ENCODE results near the gene CCN2.

CCN2 gene

GRCh38 chr6:131966443-131966842, 15.3 kb upstream of the CCN2 start:
- no peak for DNase-seq

DNA sequence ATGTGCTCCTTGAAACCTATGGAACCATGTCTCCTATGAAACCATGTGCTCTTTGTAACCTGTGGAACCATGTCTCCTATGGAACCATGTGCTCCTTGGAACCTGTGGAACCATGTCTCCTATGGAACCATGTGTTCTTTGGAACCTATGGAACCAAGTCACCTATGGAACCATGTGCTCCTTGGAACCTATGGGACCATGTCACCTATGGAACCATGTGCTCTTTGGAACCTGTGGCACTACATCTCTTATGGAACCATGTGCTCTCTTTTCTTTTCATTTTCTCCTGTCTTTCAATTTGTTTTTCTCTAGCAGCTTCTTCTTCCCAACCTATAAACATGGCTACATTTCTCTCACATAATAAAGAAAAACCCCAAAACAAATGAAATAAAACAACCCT, 11.9 kb upstream of the CCN2 start:
- DNase-seq: no peak

DNA sequence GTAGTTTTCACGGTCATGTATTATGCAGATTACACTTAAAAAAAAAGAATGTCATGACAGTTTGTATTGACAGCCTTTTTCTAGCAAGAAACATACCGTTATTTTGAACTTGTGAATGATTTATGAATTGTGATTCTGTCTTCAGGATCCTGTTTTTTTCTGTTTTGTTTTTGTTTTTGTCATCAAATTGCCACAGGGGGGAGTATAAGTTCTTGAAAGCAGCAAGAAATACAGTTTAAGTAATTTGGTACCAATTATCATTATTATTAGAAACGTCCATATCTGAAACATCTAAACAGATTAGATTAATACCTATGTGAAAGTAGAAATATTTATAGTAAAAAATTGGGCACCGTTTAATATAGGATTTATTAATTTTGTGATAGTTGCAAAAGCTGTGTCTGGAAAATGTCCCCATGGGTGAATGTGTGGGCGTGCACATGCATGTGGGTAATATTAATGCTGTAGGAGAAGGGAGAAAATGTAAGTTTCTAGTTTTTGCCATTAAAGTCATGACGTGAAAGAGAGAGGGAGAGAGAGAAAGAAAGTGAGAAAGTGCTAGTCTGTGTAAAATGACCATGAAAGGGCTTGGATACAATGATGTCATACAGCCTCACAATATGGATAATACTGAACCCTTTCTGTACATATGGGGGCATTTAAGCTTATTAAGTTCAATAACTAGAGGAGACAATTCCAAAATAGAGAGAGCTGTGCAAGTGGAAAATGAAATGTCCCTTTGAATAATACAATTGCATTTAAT, 9.4 kb upstream of the CCN2 start:
- no peak for DNase-seq

DNA sequence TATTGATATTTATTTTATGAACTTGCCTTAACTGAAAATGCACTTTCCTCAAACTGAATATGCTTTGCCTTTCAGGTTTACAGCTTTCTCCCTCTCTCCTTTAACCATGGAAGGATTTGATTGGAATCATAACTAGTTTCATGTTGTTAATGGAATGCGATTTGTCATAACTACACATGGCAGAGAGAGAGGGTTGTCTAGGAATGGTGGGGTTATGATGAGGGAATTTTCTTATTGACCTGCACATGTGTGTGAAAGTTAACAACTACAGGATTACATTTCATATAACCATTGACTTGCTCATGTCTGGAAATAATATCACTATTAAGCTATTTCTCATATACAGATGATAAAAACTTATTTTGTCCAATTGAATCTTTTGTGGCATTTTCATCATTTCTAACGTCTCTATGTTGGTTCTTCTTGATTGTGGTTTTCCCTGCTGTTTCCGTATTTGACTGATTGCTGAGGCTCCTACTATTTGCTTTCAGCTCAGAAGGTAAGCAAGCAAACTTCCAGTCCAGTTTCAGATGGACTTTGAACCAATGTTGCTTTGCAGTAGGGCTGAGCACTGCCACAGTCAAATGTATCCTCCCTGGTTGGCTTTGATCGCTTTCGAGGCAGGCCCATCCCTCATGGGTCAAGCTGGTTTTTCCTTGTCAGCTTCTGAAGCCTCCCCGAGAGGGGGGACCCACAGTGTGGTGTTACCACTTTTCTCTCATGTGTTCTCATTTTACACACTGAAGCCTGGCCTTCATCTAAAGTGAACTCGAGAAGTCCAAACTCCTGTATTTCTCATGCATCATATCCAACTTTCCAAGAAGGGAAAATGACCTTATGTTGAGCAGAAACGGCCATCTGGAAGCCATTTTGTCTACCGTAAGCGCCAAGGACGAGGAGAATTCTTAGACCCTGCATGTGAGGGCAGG, 7.6 kb upstream of the CCN2 start:
- DNase-seq: no peak

DNA sequence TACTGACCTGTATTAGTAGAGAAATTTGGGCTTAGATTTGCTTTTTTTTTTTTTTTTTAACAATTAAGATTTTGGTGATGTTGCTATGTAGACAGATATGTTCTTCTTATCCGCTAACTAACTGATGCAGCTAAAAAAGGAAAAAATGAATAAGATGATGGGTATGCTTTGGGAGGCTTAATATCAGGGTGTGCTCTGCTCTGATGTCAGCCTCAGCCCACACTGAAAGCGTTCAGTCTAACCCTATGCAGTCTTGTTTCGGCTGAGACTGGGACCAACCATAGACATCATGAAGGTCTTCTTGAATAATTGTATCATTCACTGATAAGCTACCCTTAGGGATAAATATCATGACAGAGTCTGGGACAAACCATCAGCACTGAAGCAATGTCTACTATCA, 6.9 kb upstream of the CCN2 start:
- DNase-seq: no peak

GRCh38 chr6:131955876-131956275, 4.7 kb upstream of the CCN2 start:
- DNase-seq: no peak

DNA sequence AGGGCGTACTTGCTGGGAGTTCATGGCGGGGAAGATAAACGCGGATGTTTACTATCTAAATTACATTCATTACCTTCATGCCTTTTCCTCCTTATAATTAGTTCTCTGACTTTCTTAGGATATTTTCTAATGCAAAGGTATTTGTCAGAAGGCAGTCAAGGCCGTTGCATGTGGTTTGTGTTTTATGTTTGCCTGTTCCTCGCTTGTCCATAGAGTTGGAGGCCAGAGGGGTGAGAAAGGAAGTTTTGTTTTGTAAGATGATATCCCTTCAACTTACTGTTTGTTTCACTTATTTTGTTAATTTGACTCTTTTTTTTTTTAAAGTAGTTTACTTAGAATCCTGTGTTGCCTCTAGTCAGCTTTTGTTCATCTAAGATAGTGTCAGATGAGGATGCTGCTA, 4.0 kb upstream of the CCN2 start:
- DNase-seq: no peak

DNA sequence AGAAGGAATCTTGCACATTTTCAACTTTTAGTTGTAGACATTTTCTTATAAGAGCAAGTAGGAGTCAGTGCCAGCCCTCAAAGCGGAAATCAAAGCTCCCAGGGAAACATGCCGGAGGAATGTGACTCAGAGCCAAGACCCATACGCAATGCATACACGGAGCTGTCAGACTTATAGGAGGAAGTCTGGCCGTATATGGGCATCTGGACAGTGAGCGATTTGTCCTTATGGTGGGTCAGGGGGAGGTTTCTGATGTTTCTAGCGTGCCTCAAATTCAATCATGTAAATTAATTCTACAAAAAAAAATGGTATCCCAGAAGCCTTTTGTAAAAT, 3.6 kb upstream of the CCN2 start:
- DNase-seq: no peak

DNA sequence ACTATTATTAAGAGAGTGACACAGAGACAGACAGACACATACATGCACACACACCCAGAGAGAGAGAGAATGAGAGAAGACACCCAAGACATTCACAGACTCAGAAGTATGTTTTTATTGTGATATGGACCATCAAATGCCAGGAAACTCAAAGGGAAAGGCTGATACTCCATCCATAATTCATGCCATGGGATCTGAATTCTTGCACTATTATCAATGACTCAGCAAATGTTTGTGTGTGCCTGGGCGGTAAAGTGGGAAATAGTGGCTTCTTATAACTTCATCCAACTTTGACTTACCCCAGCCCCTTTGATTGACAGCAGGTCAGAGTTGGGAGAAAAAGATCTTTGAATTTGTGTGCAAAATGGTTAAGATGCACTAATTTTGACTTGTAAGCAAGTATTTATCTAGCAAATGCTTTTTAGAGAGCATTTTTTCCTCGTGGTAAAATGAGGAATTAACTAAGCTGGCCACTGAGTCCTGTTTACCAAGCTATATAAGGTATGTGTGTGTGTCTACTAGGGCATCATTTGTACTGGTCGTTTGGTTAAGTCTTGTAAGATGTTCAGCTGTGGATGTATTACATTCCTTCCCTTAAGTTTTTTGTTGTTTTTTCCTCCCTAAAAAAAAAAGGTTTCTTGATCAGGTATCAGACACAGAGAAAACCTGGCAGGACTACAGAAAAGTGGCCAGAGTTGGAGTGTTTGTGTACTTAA, 3.0 kb upstream of the CCN2 start:
- no peak for DNase-seq

DNA sequence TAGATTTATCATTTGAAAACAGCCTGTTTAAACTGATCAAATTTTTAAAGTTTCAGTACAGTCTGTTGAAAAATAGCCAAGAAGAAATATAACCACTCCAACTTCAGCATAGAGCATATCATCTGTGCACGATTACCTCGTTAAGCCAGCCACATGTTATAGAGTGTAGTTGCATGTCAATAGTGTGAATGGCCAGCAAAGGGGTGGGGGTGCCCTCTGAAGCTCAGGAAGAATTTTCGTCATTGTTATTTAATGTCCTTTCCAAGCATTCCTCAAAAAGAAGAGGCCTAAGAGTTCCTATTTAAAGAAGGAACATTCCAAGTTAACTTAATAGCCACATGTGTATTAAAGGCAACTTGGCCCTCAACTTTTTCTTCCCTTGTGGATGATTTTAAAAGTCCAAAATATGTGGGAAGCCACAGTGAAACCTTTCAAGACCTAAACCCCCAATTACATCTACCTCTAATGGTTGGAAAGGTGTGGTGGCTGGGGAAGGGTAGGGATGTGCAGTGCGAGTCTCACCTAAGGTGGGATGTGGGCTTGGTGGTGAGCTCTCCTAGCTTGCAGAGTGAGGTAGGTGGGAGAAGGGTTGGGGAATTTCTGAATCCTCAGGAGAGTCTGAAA, 1.8 kb upstream of the CCN2 start:
- no peak for DNase-seq

DNA sequence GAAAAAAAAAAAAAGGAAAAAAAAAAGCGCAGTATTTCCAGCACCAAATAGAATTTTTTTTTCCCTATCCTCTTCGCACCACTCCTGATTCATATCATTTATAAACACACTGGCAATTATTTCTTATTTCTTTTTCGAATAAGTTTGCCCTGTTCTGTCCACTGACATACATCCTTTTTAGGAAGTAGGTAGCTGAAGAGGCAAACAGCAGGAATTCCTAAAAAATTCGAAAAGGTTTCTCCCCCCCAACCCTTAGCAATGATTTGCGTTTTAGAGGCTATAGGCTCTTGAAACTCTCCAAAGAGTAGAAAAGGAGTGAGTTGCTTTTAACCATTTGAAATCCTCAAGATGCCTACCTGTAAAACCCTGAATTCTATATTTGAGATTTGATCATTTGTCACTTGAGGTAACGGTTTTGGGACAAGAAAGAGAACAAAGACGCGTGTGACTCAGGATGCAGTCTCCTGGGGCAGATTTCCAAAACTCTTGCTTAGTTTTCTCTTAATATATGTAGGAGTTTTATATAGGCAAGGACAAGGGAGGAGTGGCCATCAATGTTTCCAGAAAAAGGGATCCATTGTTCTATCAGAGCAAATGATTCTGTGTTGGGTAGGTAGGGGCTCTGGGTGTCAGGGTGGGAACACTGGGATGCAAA, 531 bp upstream of the CCN2 start:
- no peak for DNase-seq

GRCh38 chr6:131949909-131950766, 1.0 kb downstream of the CCN2 start:
- peak; percentile 18 for DNase-seq

- no peak for DNase-seq
Observed at GRCh38 chr6:131949620-131949908, 1.6 kb downstream of the CCN2 start.

DNA sequence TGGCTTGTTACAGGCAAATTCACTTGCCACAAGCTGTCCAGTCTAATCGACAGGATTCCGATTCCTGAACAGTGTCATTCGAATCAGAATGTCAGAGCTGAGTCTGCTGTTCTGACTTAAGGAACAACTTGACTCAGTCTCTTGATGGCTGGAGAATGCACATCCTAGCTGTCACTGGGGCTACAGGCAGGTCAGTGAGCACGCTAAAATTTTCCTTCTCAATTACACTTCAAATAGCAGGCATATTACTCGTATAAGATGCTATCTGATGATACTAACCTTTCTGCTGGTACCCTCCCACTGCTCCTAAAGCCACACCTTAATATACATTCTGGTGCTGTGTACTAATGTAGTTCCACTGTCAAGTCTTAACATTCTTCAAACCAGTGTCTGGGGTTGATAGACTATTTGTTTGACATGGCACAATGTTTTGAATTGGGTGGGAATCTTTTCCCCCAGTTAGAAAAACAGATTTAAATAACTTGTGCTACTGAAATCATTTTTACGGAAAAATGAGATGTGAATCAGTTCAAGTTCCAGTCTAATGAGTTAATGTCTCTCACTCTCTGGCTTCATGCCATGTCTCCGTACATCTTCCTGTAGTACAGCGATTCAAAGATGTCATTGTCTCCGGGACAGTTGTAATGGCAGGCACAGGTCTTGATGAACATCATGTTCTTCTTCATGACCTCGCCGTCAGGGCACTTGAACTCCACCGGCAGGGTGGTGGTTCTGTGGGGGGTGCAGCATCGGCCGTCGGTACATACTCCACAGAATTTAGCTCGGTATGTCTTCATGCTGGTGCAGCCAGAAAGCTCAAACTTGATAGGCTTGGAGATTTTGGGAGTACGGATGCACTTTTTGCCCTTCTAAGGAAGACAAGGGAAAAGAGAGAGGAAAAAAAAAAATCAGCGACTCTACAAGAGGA, 2.2 kb downstream of the CCN2 start:
- no peak for DNase-seq

DNA sequence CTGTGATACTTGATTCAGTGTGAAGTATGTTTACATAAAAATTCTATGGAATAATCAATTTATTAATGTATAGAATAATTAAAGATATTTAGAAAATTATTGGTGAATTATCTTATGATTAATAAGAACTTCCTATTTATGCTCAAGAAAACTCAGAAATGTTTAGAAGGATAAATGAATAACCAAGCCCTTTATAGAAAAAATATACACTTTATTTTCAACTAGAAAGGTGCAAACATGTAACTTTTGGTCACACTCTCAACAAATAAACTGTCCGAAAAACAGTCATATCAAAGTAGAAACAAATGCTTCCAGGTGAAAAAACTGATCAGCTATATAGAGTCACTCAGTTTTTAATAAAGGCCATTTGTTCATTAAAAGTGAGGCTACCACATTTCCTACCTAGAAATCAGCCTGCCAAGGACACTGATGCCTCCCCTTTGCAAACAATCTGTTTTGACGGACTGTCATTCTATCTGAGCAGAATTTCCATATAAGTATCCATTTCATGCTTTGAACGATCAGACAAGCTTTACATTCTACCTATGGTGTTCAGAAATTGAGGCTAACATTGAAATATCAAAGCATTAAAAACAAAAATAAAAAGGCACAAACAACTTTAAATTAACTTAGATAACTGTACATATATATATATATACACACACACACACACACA, 3.0 kb downstream of the CCN2 start:
- DNase-seq: no peak

- DNase-seq: no peak
Observed at GRCh38 chr6:131946992-131947955, 3.9 kb downstream of the CCN2 start.

DNA sequence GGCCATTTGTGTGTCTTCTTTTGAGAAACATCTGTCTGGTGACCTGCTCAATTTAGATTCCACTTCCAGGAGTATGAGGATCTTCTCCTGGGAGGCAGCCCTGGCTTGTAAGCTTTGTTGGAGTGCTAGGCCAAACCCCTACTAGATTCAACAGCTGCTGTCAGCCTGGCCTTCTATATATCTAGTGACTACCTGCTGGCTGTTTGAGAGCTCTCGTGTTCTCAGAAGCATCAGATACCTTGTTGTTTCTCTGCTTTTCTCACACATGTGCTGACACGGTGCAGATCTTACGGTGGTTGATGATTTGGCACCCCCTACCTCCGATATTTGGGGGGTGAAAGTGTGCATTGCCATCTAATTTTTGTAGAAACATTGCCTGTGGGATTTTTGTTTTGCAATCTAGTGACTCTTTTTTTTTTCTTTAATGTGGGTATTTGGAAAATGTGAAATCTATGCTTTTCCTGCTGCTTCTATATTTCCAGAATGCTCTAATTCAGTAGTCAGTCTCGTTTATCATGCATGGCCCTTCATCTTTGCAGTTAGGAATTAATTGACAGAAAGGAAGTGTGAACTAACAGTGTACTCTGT, 4.7 kb downstream of the CCN2 start:
- DNase-seq: no peak

- DNase-seq: no peak
Observed at GRCh38 chr6:131945971-131946370, 5.2 kb downstream of the CCN2 start.
